GM21529 (cell line): ENCODE data around the gene CIT.

ENCODE experiments used
- ATAC-seq: cut with Tn5 transposase; IDR thresholded peaks from one replicate; pipeline ENCODE4 v1.9.1; 2021; ENCODE audit not compliant: unreplicated experiment

Gene CIT

GRCh38 chr12:119864591-119864990 is 12.5 kb downstream of the CIT start:
- ATAC-seq: no peak

- ATAC-seq: no peak
Measured at GRCh38 chr12:119859241-119859640, 17.9 kb downstream of the CIT start.

GRCh38 chr12:119857041-119857591 is 20.0 kb downstream of the CIT start:
- ATAC-seq: no peak

DNA sequence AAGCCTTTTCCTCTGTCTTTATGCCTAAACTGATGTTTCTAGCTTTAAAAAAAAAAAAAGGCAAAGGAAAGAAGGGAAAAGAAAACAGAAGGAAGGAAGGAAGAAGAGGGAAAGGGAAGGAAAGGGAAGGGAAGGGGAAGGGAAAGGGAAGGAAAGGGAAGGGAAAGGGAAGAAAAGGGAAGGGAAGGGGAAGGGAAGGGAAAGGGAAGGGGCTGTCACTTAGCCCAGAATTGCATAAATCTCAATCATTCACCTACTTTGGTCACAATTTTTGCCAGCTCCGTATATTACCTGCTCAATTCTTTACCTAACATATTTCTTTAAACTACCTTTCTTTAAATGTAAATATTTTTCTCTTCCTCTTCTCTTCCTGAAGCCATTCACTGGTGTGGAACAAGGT is 26.8 kb downstream of the CIT start:
- no peak for ATAC-seq

DNA sequence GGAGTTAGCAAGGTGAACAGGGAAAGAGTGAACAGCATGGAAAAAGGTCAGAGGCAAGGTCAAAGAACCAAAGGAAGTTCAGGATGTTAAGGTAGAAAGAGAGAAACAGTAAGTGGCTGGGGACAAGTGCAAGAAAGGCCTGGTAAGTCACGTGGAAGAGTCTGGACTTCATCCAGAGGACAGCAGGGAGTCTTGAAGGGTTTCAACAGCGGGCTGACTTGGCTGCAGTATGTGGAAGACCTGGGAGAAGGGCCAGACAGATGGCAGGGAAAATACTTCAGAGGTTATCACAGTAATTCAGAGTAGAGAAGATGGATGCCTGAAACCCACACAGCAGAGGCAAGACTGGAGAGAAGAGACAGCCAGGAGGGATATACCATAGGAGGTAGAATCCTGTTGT is 34.0 kb downstream of the CIT start:
- no peak for ATAC-seq

- no peak for ATAC-seq
Measured at GRCh38 chr12:119842380-119842779, 34.7 kb downstream of the CIT start.

- no peak for ATAC-seq
Measured at GRCh38 chr12:119841433-119842210, 35.5 kb downstream of the CIT start.

GRCh38 chr12:119840582-119840981 is 36.5 kb downstream of the CIT start:
- ATAC-seq: no peak

DNA sequence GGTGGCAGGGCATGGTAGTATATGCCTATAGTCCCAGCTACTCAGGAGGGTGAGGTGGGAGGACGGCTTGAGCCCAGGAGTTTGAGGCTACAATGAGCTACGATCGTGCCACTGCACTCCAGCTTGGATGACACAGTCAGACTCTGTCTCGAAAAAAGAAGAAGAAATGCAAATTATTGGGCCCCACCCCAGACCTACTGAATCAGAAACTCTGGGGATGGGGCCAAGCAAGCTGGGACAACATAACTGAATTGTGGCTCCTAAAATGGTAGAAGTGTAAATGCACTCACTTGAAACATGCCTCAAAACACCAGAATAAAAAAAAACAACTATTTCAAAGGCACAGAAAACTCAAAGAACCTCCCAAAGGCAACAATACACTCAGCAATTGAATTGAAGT is 37.0 kb downstream of the CIT start:
- ATAC-seq: no peak

GRCh38 chr12:119838826-119839600 is 38.1 kb downstream of the CIT start:
- ATAC-seq: no peak

DNA sequence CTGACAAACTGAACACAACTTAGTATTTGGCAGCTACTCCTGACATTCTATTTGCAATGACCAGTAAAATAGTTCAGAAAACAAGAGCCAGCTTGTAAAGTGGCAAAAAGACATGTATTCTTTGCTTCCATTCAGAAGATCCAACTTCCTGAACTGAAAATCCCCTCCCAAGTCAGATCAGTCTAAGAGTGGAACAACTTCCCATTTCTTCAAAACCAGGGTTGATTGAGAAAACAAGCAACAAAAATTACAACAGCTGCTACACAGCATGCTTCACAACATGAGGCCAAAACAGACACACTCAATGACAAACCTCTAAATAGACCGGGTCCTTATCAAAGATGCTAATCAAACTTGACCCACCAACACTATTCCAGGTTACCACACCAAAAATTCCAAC is 40.3 kb downstream of the CIT start:
- ATAC-seq: no peak

- ATAC-seq: no peak
Measured at GRCh38 chr12:119835068-119835467, 42.1 kb downstream of the CIT start.

- no peak for ATAC-seq
Measured at GRCh38 chr12:119829439-119829838, 47.7 kb downstream of the CIT start.

- ATAC-seq: no peak
Measured at GRCh38 chr12:119828300-119828699, 48.8 kb downstream of the CIT start.

DNA sequence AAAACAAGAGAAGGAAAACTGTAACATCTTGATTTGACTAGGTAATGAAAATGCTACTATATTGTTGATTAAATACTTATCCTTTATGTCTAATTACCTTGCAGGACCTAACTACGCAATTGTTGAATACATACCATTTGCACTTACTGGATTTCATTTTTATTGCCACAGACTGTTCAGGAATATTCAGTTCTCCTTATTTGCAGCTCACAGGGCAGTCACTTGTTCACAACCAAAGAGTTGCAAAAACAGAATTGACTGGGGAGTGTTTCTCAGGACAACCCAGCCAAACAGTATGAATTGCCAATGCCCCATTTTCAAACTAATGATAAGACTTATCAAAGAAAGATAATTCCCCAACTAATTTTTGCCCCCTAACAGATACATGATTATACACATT is 49.4 kb downstream of the CIT start:
- no peak for ATAC-seq

- ATAC-seq: no peak
Measured at GRCh38 chr12:119826661-119827445, 50.3 kb downstream of the CIT start.

DNA sequence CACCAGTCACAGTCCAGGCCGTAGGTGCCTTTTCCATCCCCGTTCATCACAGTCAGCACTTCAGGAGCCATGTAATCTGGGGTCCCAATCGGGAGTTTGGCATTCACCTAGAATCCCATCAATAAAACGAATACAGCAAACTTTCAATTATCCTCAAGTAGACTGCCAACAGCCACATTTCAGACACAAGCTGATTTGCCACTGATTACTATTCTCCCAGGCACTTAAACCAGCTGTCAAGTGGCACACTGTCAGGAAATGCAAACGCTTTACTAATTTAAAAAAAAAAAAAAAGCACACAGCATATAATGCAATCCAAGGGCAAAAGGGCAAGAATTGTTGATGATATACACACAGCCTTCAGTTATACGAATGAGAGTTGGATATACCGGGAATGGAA is 51.9 kb downstream of the CIT start:
- no peak for ATAC-seq

DNA sequence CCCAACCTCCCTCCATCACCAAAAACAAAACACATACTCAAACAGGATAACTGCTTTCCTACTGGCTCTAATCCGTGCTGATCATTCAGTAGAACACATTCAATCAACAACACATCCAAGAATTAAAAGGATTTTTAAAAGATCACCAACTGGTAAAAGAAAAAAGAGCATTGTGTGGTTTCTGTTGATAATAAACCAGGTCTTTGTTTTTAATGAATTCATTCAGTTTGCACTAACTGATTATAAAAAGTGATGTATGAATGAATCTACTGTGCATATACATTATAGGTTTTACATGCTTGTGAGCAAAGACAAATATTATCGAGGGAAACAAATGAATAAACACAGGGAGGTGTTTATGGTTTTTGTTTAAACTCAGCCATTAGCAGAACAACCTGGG is 55.1 kb downstream of the CIT start:
- ATAC-seq: no peak

DNA sequence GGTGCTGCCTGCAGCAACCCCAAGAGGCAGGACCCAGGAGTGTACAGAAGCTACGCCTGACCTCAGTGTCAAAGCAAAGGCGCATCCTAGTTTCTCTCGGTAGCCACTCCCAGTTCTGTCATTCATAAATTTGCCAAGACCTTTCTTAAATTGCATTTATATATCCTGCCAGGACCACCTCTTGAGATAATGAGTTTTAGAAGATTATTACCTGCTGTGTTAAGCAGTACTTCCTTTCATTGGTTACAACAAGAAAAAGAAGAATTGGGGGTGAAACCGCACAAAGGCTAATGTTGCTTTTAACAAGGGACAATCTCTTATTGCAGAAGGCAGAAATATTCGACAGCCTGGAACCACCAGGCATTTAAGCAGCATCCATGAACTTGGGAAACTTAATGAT is 57.8 kb downstream of the CIT start:
- no peak for ATAC-seq

GRCh38 chr12:119817546-119818343 is 59.4 kb downstream of the CIT start:
- no peak for ATAC-seq

DNA sequence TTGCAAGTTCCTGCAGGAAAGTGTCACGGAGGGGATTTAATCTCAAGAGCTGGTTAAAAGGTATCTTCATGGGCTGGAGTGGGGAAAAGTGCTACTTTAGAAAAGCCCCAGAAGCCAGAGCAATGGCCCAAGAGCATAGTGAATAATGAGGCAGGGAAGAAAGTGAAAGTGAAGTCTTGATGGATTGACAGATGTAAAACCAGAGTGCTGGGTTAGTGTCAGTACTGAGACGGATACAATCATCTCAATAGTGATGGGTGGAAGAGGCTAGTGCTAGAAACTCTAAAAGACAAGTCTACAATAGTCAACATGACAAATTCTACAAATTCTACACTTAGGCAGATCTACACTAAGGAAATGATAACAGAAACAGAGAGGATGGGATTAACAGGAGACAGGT is 68.1 kb downstream of the CIT start:
- ATAC-seq: no peak
